Upper lobe of right lung (tissue), 1 donor: ENCODE results near the gene OAF. TPM values are rescaled to one million over a fixed set of nuclear protein-coding genes. Genes with fewer than 3 reads are reported as not detected.
"Not testable (repeated sequence)": the region's sequence is repeated elsewhere in the genome, so short reads cannot be mapped to it uniquely, and the experiment has no call there.

Source experiments
- ATAC-seq: fragments of 200-7000 bp; cut with Tn5 transposase; one replicate; pipeline ENCODE4 v1.9.1; 2020; ENCODE audit warnings: mild to moderate bottlenecking, moderate library complexity
- DNase-seq: peaks from one replicate; pipeline ENCODE4 v3.0.0-alpha.2; 2020
- H3K27ac ChIP-seq: fragments of 200-600 bp; one replicate; pipeline ENCODE4 v1.8.0; 2022
- H3K27me3 ChIP-seq: fragments of 200-600 bp; one replicate; pipeline ENCODE4 v1.8.0; 2022; ENCODE audit warnings: mild to moderate bottlenecking
- H3K36me3 ChIP-seq: fragments of 200-600 bp; one replicate; pipeline ENCODE4 v1.8.0; 2022
- H3K4me1 ChIP-seq: fragments of 200-600 bp; one replicate; pipeline ENCODE4 v1.8.0; 2022
- H3K4me3 ChIP-seq: fragments of 200-600 bp; one replicate; pipeline ENCODE4 v1.8.0; 2022; ENCODE audit warnings: mild to moderate bottlenecking
- H3K9me3 ChIP-seq: fragments of 200-600 bp; one replicate; pipeline ENCODE4 v1.8.0; 2022
- CTCF ChIP-seq: fragments of 200-600 bp; IDR thresholded peaks from one replicate; pipeline ENCODE4 v1.8.0; 2022; ENCODE audit warnings: antibody characterized with exemption
- intact Hi-C: fragments of 100-400 bp; cut with DNase I; formaldehyde crosslinking; loops from one replicate; pipeline ENCODE4 v1.11.0; 2022
- total RNA-seq: library from RNA; stranded (reverse); fragmentation: NEBNext Ultra II Directional; extraction: Animal tissue kit (Norgen Biotek cat#: 25700); gene quantifications from one replicate; pipeline ENCODE4 v1.2.1, GENCODE V29; 2021
- donor health status: DM: no; HTN: yes; CAD: no; lungs with severe emphysema.

The OAF gene
- total RNA-seq, 1 donor from 2014 or later, result 19.8 TPM

DNA sequence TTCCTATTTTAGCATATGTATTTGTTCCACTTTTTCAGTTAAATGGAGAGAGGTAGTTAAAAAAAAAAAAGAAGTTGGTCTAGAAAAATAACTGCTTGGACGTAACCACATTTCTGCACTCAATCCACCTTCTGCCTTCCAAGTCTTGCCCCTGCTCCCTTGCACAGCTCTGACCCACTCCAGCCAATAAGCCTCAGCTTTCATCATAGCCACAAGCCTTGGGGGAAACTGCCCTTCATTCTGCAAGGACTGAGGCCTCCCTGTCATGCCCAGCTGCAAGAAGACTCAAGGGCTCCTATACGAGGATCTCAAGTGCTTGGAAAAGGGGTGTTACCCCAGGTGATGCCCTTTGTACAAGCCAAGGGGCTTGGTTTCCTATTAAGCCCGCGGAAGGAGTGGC is 36.0 kb upstream of the OAF start:
- H3K36me3 ChIP-seq, result no peaks in the 10 kb centered on the region
- no peak for ATAC-seq
- no peaks in the 10 kb centered on the region for H3K4me1 ChIP-seq
- DNase-seq, result no peak
- no peak overlapping the region for H3K4me3 ChIP-seq
- H3K27ac ChIP-seq, result no peak overlapping the region
- H3K9me3 ChIP-seq, result no peaks in the 10 kb centered on the region
- intact Hi-C loops, result loop anchor here (5.0 to 10.0 kb wide), 2 partner anchors 57 to 130 kb away; no protein-coding TSS in a partner anchor
- TF ChIP-seq CTCF, result no peak
- peaks cover 20% of the 10 kb centered on the region for H3K27me3 ChIP-seq

GRCh38 chr11:120178561-120179056 is 32.2 kb upstream of the OAF start:
- Histone ChIP-seq H3K27ac (no peak overlapping the region), H3K9me3 (no peaks in the 10 kb centered on the region), H3K4me3 (no peak overlapping the region), H3K27me3 (no peaks in the 10 kb centered on the region), H3K4me1 (no peaks in the 10 kb centered on the region), H3K36me3 (no peaks in the 10 kb centered on the region)
- intact Hi-C loops, result loop anchor here (10.0 kb wide), 1 partner anchor 126 kb away; no protein-coding TSS in a partner anchor
- DNase-seq (peak; percentile 26), ATAC-seq (no peak)
- no peak for TF ChIP-seq CTCF

GRCh38 chr11:120179057-120179672 is 31.7 kb upstream of the OAF start:
- Histone ChIP-seq H3K4me1 (no peaks in the 10 kb centered on the region), H3K4me3 (no peak overlapping the region), H3K36me3 (no peaks in the 10 kb centered on the region), H3K9me3 (no peaks in the 10 kb centered on the region), H3K27ac (no peak overlapping the region), H3K27me3 (no peaks in the 10 kb centered on the region)
- no peak for TF ChIP-seq CTCF
- ATAC-seq, result no peak
- peak; percentile 13 for DNase-seq
- intact Hi-C loops, result loop anchor here (10.0 kb wide), 1 partner anchor 126 kb away; no protein-coding TSS in a partner anchor

DNA sequence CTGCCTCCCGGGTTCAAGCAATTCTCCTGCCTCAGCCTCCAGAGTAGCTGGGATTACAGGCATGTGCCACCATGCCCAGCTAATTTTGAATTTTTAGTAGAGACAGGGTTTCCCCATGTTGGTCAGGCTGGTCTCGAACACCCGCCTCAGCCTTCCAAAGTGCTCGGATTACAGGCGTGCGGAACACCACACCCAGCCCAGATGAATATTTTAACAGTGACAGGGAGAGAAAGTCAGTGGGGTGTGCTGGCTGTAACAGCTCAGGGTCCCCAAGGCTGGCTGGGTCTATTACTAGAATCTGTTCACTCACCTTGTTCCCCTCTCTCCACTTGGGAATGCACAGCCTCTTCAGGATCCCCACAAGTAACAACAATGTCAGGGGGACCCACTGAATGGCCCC is 30.8 kb upstream of the OAF start:
- H3K4me3 ChIP-seq, H3K36me3 ChIP-seq, intact Hi-C loops, H3K27ac ChIP-seq, DNase-seq, H3K9me3 ChIP-seq, H3K4me1 ChIP-seq, ATAC-seq, H3K27me3 ChIP-seq: not testable (repeated sequence)

- Histone ChIP-seq H3K4me1 (peaks cover 4% of the 10 kb centered on the region), H3K36me3 (no peaks in the 10 kb centered on the region), H3K9me3 (no peaks in the 10 kb centered on the region), H3K27me3 (no peaks in the 10 kb centered on the region), H3K4me3 (no peak overlapping the region), H3K27ac (no peak overlapping the region)
- no peak for TF ChIP-seq CTCF
- intact Hi-C loops, result no loop called here
- DNase-seq (peak; percentile 31), ATAC-seq (no peak)
These were observed 30.1 kb upstream of the OAF start for GRCh38 chr11:120180551-120181232.

DNA sequence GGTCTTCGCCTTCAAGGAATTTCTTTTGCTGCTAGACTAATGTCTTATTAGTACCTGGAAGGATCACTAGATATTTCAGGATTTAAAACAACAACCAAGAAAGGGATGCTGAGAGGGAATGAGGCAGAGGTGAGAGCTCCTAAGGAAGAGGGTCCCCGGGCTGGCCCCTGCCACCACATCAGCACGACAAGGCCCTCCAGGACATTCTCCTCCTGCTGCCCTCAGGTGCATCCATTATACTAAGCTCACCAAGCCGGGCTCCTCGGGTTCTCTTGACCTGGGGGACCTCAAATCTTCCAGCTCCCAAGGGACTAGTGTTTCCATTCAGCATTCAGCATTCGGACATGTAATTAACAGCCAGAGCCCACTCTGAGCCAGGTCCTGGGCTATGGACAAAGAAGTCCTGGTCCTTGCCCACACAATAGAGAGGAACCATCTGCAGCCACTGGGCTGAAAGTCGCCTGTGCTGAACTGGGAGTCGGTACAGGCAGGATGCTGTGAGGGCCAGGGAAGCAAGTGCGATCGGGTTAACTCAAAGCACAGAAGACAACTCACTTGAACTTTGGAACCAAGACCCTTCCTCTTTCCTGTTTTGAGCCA is 29.4 kb upstream of the OAF start:
- ATAC-seq (no peak), DNase-seq (peak; percentile 32)
- TF ChIP-seq CTCF, result no peak
- Histone ChIP-seq H3K27ac (no peak overlapping the region), H3K36me3 (no peaks in the 10 kb centered on the region), H3K4me3 (no peak overlapping the region), H3K4me1 (peaks cover 4% of the 10 kb centered on the region), H3K9me3 (no peaks in the 10 kb centered on the region), H3K27me3 (no peaks in the 10 kb centered on the region)
- intact Hi-C loops, result no loop called here
